HG02970 (cell line): Measurements from ENCODE around the gene ZNF136.

Source experiments
- ATAC-seq: cut with Tn5 transposase; IDR thresholded peaks from one replicate; pipeline ENCODE4 v1.9.1; 2021; ENCODE audit warnings: mild to moderate bottlenecking, moderate library complexity, moderate number of reproducible peaks; ENCODE audit not compliant: unreplicated experiment, low FRiP score

The ZNF136 gene

DNA sequence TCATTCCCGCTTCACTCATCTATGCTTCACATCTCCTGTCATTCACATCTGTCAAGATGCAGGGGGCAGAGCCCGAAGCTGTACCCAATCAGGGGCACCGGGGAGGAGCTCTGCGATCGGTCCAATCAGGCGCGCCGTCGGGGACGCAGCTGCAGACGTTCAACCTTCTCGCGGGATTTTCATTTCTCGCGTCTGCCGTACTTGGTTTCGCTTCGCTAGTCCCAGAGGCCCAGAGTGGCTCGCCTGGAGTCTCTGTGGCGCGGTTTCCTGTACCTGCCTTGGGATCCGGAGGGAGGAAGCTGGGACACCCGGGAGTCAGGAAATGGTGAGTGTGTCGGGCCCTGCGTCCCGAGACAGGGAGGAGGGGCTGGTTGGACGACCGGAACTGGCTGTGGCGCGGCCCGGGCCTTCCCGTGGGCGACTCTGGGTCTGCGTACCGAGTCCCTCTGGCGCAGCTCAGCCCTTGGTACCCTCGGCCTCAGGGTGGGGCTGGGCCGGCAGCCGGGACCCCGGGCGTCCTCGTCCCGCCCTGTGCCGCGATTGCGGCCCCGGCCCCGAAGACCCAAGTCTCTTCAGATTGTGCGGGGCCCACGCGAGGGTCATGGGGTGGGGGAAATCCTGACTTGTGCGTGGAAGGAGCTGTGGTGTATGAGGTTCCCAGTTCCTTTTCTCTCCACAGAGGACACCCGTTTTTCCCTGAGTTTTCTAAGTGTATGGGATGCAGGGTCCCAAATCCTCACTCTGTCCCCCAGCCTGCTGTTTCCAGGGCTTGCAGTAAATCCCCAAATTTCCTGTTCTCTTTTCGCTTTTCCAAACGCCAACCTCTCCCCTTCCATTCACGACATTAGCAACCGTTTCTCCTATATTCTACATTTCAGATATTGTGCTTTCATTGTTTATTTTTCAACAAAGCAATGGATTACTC lies at the start of gene ZNF136:
TSS of gene ZNF136 (plus strand) at position 215 of the 925 bp plus-strand sequence. CDS start at position 323, 108 bp downstream.
- ATAC-seq = peak; percentile 90

DNA sequence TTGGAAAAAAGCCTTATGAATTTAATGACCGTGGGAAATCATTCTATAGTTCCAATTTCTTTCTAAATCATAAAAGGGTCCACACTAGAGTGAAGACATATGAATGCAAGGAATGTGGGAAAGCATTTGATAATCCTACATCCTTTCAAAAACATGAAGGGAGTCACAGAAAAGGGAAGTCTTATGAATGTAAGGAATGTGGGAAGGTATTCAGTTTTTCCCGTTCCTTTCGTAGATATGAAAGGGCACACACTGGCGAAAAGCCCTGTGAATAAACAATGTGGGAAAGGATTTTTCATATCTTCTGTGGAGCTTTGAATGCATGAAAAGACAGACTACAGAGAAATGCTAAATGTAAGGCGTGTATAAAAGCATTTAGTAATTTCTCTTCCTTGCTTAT lies 49.8 kb upstream of the ZNF136 start:
- ATAC-seq = no peak

DNA sequence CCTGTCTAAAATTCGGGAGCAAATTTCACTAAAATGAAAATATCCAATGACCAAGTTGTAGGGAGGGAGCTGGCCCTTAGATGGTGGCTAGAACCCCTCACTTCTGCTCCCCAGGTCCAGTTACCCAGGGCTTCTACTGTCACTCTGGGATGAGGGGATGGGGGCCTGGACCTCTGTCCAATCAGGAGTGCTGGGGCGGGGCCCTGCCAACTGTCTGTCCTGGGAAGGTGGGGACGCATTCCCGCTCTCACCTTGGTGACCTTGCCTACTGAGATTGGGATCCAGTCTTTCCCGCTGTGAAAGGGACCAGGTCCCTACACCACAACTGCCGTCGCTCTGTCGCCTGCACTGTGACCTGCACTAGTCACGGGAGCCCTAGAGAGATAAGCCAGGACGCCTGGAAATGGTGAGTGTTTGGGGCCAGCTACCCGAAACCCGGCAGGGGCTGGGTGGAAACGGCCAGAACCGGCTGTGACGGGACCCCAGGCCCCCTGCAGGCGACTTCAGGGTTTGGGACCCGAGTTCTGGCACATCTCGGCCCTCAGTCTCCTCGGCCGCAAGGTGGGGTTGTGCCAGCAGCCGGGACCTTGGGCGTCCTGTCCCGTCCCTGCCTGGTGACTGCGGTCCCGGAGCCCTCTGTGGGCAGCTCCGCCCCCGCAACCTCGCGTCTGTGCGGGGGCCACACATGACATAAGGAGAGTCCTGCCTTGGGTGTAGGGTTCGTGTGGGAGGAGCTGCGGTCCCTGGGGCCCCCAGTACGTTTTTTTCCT lies 45.5 kb upstream of the ZNF136 start:
- ATAC-seq = no peak

DNA sequence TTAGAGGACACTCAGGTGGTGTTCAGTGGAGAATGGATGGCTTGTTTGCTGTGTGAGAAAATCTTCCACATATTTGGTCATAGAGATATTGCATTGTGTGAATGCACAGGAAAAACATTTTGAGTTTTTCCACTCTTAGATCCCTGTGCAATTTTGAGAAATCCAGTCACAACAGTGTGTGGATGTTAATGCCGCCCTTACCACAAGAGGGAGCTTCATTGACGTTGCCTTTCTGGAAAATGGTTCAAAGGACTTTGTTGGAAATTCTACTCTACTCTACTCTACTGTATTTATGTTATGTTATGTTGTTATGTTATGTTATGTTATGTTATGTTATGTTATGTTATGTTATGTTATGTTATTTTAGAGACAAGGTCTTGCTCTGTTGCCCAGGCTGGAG lies 36.2 kb upstream of the ZNF136 start:
- ATAC-seq = no peak

DNA sequence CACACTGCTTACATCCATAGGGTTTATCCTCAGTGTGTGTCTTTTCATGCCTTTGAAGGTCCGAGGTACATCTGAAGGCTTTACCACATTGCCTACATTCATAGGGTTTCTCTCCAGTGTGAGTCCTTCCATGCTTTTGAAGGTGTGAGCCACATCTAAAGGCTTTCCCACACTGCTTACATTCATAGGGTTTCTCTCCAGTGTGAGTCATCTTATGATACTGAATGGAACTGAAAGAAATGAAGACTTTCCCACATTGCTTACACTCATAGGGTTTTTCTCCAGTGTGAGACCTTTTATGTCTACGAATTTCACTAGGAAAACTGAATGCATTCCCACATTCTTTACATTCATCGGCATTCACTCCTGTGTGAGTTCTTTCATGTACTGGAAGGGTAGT lies 29.8 kb upstream of the ZNF136 start:
- ATAC-seq = no peak

DNA sequence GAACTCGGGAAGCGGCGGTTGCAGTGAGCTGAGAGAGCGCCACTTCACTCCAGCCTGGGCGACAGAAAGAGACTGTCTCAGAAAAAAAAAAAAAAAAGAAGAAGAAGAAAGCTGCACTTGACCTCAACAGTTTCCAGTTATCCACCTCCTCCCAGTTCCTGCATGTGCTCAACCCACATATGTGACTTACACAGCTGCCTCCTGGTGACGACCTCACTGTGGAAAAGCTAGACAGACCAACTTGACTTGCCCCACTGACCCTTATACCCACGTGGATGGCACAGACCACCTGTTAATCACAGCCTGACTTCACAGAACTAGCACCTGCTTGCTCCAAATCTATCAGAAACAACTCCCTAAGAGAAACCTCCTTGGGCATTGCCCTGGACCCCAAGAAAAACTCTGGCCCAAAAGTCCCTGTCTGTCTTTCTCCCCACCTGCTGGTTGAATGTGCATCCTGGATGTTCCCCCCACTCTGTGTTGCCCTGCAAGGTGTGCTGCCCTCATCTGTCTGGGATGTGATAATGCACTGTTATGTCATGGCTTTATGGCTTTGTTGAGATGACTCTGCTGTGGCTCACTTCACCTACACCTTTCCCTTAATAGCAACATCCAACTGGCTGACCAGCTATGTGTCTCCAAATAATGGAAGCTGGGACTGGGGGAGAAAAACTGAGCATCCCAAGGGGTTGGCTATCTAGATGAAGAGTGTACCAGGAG lies 25.5 kb upstream of the ZNF136 start:
- no peak for ATAC-seq

DNA sequence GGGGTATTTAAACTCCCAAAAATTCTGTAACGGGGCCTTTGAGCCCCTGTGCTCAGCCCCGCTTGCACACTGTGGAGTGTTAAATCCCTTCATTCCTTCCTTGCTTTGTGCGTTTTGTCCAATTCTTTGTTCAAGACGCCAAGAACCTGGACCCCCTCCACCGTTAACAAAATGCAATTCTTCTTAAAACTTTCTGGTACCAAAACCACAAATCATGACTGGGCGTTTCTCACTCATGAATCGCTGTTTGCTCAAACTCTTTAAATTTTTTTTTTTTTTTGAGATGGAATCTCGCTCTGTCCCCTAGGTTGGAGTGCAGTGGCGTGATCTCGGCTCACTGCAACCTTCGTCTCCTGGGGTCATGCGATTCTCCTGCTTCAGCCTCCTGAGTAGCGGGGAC lies 23.6 kb upstream of the ZNF136 start:
- ATAC-seq = no peak

DNA sequence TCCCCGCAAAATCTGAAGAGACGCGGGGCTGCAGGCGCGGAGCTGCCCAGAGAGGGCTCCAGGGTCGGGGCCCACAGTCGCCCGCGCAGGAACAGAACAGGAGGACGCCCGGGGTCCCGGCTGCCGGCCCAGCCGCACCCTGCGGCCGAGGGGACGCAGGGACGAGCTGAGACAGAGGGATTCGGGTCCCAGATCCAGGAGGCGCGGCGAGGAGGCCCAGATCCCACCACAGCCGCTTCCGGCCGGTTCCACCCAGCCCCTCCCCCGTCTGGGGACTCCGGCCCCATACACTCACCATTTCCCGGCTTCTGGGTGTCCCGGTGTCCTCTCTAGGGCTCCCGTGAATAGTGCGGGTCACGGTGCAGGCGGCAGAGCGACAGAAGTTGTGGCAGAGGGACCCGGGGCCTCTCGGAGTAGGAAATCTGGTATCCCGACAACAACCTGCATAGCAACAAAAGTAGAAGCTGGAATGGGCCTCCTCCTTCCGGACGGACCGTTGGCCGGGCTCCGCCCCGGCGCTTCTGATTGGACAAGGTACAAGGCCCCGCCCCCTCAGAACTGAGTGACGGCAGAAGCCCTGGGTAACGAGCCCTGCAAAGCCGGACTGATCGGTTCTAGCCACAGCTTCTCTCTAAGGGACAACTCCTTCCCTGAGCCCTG lies 22.9 kb upstream of the ZNF136 start, which contains the start of gene ZNF20:
TSS of gene ZNF20 (minus strand) at position 466 of the 660 bp plus-strand sequence. CDS start at position 298, 168 bp downstream.
- peak; percentile 92 for ATAC-seq

DNA sequence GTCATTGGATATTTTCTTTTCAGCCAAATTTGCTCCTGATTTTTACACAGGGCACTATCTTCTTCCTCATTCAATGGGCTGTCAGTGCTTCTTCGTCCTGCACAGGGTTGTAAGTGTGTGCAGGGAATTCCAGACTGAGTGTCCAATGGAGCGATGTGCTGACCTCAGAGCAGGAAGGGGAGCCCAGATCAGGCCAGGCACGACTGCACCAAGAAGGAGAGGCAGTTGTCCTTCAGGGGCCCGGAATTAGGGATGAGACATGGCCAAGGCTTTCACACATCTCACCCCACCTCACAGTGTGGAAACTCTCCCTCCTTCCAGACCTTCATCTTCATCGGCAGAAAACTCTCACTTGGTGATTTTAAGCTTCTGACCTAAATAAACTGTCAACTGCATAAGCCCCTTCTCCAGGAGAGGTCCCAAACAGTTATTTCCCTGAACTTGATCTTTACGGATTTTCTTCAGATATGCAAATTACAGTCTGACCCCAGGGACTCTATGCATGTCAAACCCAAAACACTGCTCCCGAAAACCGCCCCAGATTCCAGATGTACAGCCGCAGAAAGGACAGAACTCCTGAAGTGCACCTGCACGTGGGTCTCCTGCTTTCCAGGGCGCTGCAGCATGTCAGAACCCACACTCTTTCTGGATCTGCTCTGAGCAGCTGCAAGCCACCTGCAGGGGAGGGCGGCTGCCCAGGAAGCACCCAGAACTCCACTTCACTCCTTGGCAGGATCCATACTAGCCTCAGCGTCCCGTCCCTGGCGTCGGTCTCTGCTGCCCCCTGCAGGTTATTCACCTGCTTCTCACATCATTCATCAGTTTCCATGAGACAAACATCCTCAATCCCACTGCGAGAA lies 22.1 kb upstream of the ZNF136 start:
- peak; percentile 42 for ATAC-seq

DNA sequence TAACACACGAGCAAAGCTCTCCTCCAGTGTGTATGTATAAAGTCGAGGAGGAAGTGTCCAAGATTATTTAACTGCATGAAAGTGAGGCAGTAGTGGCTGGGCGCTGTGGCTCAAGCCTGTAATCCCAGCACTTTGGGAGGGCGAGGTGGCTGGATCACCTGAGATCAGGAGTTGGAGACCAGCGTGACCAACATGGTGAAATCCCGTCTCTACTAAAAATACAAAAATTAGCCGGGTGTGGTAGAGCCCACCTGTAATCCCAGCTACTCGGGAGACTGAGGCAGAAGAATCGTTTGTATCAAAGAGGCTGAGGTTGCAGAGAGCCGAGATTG lies 21.5 kb upstream of the ZNF136 start:
- ATAC-seq = no peak

DNA sequence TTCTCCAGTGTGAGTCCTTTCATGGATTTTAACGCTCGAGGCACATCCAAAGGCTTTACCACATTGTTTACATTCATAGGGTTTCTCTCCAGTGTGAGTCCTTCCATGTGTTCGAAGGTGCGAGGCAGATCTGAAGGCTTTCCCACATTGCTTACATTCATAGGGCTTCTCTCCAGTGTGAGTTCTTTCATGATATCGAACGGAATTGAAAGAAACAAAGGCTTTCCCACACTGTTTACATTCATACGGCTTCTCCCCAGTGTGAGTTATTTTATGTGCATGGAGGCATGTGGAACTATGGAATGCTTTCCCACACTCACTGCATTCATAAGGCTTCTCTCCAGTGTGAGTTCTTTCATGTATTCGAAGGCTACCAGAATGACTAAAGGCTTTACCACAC lies 17.5 kb upstream of the ZNF136 start:
- no peak for ATAC-seq

DNA sequence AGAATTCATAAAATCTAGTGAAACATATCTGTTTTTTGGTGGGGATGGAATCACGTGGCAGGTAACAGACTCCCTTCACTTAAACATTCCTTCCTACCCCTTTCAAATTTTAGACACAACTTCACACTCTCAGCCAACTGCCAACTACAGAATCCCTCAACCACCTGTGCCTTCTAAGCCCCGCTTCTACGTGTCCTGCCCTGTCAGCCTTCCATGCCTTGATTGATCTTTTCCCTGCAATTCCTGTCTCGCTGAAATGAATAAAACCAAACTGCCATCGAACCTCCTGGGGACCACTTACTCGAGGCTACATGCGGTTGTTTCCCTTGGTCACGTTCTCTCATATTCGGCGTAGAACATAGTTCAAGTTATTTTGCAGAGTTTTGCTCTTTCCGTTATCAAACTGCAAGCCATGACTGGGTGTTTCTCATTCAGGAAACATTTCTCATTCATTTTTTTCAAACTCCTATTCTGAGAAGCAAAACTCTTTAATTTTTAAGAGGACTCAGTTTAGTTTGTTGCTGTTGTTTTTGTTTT lies 7.5 kb upstream of the ZNF136 start:
- no peak for ATAC-seq

DNA sequence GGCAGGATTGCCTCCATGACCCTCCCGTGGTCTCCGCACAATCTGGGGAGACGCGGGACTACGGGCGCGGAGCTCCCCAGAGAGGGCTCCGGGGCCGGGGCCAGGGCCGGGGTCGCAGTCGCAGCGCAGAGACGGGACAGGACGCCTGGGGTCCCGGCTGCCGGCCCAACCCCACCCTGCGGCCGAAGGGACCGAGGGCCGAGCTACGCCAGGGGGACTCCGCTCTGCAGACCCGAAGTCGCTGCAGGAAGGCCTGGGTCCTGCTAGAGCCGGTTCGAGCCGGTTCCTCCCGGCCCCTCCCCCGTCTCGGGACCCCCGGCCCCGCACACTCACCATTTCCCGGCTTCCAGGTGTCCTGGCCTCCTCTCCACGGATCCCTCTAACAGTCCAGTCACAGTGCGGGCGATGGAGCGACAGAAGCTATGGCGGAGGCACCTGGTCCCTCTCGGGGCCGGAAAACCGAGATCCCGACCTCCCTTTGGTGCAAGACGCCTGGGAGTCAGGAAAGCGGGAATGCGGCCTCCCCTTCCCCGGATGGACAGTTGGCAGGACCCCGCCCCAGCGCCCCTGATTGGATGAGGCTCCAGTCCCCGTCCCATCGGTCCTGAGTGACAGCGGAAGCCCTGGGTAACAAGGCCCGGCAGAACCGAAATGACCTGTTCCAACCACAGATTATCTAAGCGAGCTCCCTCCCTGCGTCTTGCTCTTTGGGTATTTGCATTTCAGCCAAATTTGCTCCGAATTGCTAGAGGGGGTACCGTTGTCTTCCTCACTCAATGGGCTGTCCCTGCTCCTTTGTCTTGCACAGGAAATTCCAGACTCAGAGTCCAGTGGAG lies 6.5 kb upstream of the ZNF136 start, which contains the start of gene ZNF625:
TSS of gene ZNF625 (minus strand) at position 512 of the 836 bp plus-strand sequence. CDS start at position 336, 176 bp downstream.
- peak; percentile 65 for ATAC-seq

DNA sequence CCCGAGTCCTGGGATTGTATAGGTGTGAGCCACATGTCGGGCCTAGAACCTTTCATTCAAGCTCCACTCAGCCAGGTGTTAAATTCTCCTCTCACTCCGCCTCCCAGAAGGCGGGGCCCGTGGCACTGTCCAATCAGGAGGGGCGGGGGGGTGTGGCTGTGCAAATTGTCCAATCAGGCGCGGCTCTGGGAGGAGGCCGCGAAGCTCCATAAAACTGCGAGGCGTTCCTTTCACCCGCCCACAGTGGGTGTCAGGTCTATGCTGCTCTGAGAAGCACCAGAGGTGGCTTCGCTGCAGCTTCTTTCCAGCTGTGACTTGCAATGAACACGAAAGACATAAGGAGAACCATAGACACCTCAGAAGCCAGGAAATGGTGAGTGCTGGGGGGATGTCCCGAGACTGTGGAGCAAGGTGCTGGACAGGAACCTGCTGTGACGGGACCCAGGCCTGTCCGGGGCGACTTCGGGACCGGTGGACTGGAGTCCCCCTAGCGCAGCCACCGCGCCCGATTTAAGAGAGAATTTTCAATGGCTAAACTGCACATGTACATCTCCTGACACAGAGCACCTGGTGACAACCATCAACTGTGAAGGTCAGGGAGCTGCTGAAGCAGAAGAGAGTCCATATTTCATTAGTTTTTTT lies 3.0 kb upstream of the ZNF136 start:
- no peak for ATAC-seq

DNA sequence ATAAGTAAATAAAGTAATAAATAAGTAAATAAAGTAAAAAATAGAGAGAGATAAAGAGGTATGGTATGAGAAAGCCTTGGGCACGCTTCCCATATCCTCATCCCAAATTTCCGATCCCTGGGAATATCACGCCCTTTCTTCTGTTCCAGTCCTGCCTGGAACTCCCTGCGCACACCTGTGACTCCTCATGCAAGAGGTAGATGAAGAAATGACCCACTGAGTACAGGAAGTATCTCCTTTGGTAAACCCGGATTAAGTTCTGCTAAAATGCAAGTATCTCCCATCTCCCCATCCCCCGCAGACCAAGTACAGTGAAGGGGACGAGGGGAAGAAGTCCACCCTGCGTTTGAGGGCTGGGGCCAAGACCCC lies 399 bp upstream of the ZNF136 start:
- no peak for ATAC-seq

DNA sequence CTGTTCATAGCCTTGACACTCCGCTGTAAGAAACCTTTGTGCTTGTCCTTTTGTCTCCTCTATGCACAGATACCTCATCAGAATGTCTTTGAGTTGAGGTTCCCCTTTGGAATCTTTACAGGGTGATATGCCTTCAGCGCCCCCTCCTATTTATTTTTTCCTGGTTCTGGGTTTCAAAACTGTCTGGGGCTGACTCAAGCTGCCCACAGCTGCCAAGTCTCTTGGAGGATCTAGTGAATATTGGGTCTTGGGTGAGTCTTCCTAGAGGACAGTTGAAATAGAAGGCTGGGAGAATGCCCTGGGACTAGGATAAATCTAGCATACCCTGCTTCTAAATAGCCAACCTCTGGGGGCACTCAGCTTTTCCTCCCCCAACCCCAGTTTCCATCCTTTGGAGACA lies 930 bp downstream of the ZNF136 start:
- no peak for ATAC-seq

DNA sequence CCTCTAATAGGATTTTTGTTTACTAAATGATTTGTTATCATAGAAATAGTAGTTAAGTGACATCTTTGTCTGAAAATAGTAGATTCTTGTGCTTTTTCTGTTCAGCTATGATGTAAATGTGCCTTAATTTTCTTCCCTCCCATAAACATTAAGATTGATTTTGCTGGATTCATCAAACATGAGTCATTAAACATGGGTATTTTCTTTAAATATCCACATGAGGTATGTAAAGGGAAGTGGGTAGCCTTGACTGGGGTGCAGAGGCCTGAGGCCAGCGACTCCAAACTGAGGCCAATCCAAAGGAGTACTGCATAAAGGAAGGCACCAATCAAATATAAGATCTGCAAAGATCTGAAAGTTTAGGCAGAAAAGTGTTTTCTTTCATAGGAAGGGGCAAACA lies 3.7 kb downstream of the ZNF136 start:
- no peak for ATAC-seq

DNA sequence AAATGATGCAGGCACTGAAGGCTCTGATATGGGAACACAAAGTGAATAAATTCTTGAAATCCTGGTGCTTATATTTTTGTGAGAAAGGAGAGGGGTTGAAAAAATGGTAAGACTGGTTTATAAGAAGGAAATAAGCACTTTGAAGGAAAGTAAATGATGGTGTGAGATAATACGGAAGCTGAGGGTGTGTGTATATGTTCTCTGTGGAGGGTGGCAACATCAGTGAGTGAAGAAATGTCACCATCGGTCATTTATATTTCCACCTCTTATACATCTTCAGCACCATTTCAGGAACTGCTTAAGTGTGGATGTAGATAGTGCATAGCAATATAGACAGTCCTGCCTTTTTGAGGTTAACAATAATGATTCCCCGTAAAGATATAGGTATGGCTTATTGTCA lies 17.5 kb downstream of the ZNF136 start:
- no peak for ATAC-seq
